Activated T-helper 1 cell treated with Interleukin-2 at 50 U/mL for 16 hours (primary cell): ENCODE data around the gene PDK1.

Experiments
- DNase-seq: peaks from one replicate; pipeline ENCODE4 v3.0.0-alpha.2; 2020; ENCODE audit warnings: low read depth

PDK1 gene

DNA sequence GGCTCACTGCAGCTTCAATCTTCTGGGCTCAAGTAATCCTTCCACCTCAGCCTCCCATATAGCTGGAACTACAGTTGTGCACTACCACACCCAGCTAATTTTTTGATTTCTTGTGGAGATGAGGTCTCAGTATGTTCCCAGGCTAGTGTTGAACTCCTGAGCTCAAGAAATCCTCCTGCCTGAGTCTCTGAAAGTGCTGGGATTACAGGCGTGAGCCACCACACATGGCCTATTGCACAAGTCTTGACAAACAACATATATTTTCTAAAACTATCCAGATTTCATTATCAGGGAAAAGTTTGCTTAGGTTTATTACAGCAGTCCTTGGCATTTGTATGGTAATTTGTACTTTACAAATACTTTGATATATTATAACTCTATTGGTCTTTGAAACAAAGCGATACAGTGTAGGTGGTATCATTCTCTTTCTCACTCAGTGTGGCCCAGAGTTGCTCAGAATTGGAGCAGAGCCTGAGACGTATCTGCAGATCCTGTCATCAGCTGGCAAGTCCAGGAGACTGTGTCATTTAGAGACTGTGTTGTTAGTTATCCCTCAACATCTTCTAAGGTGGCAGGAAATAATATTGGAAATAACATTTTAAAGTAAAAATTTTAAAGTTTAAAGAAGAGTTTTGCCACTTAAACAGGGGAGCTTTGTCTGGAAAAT is 41.4 kb downstream of the PDK1 start:
- no peak for DNase-seq

GRCh38 chr2:172599947-172600346 is 44.1 kb downstream of the PDK1 start:
- no peak for DNase-seq

DNA sequence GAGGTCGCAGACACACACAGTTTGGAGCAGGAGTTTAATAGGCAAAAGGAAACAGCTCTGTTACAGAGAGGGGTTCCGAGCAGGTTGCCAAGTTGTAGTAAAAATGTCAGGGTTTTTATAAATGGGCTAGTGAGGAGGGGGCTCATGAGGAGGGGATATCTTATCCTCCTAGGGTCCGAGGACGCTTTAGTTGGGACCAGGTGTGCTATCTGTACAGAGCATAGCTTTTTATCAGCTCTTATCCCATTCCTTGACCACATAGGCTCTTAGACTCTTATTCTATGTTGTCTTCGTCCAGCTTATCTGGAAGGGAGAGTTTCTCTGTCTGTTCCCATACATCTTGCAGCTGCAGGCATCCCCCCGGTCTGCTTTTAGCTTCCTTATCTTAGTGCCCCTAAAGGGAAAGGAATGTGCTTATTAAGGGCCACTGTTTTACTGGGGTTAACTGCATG is 44.7 kb downstream of the PDK1 start:
- DNase-seq: no peak

DNA sequence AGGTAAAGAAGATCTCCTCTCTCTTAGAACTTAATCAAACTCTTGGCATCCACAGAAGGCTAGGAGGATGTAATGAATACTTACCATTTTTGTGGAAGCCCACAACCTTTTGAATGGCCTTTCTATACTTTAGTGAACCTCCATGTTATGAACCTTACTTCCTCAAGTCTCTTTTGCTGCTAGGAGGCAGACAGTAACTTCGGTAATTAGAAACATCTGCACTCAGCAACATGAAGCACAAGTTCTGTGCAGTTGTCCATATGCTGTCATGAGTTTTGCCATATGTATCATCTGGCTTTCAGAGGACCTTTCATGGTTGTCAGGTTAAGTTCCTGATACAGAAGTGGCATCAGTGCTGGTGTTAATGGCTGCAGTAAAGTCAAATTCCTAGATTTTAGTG is 50.4 kb downstream of the PDK1 start:
- no peak for DNase-seq

DNA sequence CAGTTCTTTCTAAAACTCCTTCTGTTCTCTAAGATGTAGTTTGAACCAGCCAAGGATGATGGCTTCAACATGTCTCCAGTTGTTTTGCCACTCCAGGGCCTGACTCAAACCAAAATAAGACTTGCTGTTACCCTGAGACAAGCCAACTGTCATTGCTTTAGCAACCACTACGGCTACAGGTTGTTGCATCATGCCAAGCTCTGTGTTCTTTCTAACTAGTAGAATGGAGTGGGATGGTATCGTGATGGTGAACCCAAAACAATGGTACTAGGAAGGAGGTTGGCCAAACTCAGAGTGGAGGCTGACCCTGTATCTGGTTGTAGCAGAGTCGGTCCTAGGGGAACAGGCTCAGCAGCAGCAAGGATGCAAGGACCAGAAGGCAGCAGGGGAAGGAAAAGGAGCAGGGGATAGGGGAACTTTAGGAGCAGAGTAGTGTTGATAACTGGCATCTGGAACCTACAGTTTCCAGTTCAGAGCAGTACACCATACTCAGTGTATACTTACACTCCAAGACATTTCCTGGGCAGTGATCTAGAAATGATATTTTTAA is 51.6 kb downstream of the PDK1 start:
- no peak for DNase-seq

DNA sequence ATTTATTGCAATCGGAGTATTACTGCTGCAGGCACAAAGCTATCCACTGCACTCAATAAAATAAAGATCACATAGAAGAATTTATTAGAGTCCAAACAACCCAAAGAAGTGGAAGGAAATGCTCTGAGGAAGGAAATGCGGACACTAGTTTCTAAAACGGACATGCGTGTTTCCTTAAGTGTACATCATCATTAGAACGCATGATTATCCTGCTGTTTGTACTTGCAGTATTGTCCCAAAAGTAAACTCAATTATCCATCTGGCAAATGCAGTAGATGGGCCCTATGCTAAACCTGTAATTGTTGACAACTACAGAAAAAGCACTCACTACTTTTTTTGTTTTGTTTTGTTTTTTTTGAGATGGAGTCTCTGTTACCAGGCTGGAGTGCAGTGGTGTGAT is 53.6 kb downstream of the PDK1 start:
- no peak for DNase-seq

- DNase-seq: no peak
Measured at GRCh38 chr2:172612051-172612450, 56.2 kb downstream of the PDK1 start.

GRCh38 chr2:172613040-172613439 is 57.1 kb downstream of the PDK1 start:
- no peak for DNase-seq

DNA sequence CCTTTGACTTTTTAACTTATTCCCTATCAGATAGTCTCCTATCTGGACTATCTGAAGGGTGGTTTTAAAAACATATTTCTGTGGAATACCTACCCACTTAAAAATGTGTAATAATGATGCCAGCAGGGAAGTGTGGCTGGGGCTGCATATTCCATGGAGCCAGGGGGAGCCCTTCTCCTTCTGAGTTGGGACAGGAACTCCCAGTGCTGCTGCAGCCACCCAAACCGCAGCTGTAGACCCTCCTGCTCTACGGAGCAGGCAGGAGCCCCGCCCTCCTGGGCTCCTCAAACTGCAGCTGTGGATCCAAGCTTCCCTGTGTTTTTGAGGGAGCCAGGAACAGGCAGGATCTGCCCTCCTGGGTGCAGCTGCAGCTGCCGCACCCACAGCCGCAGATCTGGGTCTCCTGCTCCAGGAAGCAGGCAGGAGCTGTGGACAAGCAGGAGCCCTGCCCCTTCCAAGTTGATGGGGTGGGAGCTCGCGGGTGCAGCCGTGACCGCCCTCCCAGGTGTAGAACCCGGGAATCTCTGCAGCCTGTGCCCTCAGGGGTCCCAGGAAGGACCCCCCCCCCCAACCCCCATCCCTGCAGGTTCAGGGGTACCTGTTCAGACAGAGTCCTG is 57.8 kb downstream of the PDK1 start:
- DNase-seq: no peak

DNA sequence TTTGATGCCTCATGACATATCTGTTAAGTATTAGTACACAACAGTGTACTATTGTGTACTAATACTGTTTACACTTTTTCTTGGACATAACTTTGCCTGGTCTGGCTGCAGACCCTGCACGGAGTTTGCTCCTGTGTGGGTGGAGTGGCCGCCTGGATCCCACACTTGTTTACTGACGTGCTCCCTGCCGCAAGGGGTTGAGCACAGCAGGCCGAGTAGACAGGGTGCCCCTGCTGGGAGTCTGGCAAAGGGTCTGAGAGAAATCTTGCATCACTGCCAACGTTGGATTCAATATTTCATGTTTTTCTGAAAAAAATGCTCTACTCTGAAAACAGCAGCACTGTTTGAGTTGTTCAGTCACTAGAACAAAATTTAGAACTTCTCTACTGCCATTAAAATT is 59.0 kb downstream of the PDK1 start:
- DNase-seq: no peak

DNA sequence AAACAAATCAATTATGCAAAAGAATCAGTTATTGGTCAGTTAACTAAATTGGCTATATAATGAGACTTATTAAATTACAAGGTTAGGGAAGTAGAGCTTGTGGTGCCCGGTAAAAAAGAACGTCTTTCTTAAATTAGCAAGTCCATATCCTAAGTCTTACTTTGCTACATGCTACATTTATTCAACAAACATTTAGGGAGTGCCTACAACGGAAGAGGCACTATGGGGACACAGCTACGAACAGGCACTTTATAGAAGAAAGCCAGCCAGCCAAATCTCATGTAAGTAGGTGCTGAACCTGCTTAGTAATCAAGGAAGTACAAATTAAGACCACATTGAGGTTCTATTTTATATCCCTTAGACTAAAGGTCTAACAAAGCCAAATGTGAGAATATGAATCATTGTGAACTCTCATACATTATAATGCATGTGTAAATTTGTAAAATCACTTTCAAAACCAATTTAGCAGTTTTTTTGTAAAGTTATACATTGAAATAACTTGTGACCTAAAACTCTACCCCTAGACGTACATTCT is 59.9 kb downstream of the PDK1 start:
- DNase-seq: no peak

GRCh38 chr2:172617115-172617514 is 61.2 kb downstream of the PDK1 start:
- no peak for DNase-seq

DNA sequence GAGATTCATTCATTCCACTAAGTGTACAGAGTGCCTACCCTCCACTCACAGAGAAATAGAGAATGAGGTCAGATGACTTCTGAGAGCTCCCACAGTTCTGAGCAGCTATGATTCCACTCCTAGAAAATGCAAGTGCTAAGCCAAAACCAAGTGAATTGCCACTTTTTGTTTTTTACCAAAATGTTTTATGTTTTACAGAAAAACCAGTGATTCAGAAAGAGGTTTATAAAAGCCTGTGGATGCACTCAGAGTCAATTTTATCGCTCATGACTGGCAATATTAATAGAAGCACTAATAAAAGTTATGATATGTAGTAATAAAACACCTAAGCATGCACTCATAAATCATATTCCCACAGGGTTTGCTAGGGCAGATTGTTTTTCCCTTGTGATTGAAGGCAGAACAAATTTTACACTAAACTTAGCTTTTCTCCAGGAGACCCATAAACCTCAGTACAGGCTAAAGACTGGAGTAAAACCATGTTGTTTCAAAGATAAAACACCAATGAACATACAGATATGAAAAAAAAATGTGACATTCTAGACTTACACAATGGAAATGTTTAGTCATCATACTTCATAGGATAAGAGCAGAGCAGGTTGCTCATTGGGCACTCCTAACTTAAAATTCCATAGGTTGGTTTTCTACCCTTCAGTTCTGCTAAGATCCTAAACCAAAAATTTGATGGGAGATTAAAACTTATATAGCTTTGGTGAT is 67.5 kb downstream of the PDK1 start:
- DNase-seq: no peak

GRCh38 chr2:172624996-172625395 is 69.1 kb downstream of the PDK1 start:
- no peak for DNase-seq

DNA sequence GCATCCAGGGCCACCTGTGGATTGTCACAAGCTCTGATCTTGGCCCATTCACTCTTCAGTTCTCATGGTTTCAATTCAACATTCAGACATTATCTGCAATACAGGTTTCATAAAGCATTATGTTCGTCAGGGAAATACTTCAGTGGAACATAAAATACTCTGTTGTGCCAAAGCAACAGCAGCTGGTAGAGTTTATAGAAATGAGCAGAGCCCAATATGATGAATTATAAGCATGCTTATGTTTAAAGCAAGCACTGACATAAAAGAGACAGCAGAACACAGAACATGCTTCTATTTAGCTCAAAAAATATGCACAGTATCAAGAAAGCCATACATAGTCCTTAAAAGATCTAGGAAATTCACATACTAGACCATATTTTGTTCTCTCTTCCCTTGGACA is 71.3 kb downstream of the PDK1 start:
- no peak for DNase-seq

DNA sequence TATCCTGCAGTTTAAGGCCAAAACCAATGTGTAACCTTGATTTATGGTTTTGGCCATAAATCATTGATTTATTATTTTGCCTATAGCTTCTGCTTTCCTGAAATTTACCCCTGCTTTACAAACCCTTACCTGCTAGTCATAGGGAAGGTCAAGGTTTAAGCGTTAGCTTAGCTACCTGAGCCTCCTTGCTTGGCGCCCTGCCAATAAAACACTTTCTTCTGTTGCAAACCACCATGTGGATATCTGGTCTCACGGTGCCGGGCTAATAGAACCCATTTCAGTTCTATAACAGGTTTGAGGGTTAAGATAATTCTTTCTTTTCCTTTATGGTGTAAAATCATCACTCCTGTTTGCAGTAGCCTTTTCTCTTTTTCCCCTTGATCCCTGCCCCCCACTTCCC is 72.2 kb downstream of the PDK1 start:
- DNase-seq: no peak

GRCh38 chr2:172629586-172629985 is 73.7 kb downstream of the PDK1 start:
- no peak for DNase-seq

DNA sequence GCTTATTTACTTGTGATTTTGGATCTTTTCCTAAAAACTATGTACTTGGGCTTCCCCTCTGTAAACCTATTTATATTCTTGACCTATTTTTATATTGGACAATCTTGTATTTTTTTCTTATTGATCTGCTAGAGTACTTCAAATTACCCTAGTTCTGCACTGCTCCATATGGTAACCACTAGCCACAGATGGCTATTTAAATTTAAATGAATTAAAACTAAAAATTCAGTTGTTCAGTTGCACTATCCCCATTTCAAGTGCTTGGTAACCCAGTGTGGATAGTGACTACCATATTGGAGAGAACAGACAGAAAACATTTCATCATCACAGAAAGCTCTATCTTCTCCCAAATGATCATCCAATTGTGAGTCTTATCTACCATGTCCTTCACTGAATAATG is 74.3 kb downstream of the PDK1 start:
- DNase-seq: no peak

GRCh38 chr2:172634477-172634876 is 78.6 kb downstream of the PDK1 start:
- no peak for DNase-seq

- no peak for DNase-seq
Measured at GRCh38 chr2:172635548-172635947, 79.7 kb downstream of the PDK1 start.

- DNase-seq: no peak
Measured at GRCh38 chr2:172639256-172639655, 83.4 kb downstream of the PDK1 start.

GRCh38 chr2:172639823-172640222 is 83.9 kb downstream of the PDK1 start:
- DNase-seq: no peak

- DNase-seq: no peak
Measured at GRCh38 chr2:172640389-172640788, 84.5 kb downstream of the PDK1 start.
